ENCODE results near the gene RXFP2. TPM values are rescaled to one million over a fixed set of nuclear protein-coding genes. Genes with fewer than 3 reads are reported as not detected.

The RXFP2 gene
- total RNA-seq, 1 donor from 2014 or later: not detected

DNA sequence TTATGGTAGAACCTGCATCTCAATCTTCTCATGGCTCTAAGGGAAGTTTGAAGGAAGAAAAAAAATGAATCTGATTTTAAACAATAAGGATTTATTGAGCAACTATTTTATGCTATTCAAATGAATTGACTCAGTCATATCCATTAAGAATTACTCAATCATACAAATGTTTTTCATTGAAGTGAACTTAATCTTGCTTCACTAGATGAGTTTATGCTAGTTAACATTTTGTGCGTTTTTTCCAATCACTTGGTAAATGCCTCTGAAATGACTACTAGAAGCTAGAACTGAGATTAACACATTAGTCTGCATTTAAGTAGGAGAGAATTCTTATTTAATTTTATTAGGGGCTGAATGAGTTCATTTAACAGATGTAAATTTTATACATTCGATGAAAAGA is 25.2 kb downstream of the RXFP2 start:
- Mint-ChIP-seq H3K4me3 (ENCODE audit: unreplicated experiment) (no peak overlapping the region), H3K27ac (ENCODE audit: unreplicated experiment) (no peak overlapping the region), H3K9me3 (ENCODE audit: low read depth) (no peaks in the 10 kb centered on the region), H3K36me3 (ENCODE audit: low read depth) (no peaks in the 10 kb centered on the region), H3K27me3 (ENCODE audit: low read depth) (no peaks in the 10 kb centered on the region), H3K4me1 (ENCODE audit: low read depth) (peaks cover 16% of the 10 kb centered on the region)
- TF ChIP-seq, protein P1, sequence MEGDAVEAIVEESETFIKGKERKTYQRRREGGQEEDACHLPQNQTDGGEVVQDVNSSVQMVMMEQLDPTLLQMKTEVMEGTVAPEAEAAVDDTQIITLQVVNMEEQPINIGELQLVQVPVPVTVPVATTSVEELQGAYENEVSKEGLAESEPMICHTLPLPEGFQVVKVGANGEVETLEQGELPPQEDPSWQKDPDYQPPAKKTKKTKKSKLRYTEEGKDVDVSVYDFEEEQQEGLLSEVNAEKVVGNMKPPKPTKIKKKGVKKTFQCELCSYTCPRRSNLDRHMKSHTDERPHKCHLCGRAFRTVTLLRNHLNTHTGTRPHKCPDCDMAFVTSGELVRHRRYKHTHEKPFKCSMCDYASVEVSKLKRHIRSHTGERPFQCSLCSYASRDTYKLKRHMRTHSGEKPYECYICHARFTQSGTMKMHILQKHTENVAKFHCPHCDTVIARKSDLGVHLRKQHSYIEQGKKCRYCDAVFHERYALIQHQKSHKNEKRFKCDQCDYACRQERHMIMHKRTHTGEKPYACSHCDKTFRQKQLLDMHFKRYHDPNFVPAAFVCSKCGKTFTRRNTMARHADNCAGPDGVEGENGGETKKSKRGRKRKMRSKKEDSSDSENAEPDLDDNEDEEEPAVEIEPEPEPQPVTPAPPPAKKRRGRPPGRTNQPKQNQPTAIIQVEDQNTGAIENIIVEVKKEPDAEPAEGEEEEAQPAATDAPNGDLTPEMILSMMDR (IDR thresholded peaks at IDR 0.05): no peak
- no peak for DNase-seq (ENCODE audit: low spot score)

DNA sequence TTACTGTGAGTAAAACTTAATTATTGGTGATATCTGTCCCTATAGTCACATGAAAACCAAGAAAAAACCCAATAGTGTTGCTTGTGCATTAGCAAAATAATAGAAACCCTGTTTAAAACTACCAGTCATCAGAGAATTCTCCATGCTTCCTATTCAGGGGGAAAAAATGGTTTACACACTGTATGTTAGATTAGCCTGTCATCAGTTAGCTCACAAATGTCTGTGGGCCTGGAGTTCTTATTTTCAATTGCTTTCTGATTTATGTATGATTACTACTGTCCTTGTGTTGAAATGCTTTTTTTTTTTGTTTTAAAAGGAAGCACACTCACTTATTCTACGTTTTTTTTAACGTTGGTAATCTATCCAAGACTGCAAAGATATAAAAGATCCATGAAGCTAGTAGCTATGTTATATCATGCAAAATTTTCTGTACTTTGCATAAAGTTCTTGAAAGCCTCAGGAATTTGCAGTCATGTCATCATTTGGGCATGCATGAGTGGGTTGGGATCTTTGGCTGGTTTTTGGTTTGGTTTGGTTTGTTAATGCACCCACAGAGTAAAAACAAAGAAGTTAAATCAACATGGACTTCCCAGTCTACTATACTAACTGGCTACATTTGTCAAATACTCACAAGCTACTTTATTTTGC is 25.9 kb downstream of the RXFP2 start:
- Mint-ChIP-seq H3K27me3 (ENCODE audit: low read depth) (no peaks in the 10 kb centered on the region), H3K27ac (ENCODE audit: unreplicated experiment) (peak overlapping the region; percentile 42), H3K9me3 (ENCODE audit: low read depth) (no peaks in the 10 kb centered on the region), H3K4me3 (ENCODE audit: unreplicated experiment) (no peak overlapping the region), H3K4me1 (ENCODE audit: low read depth) (peaks cover 16% of the 10 kb centered on the region), H3K36me3 (ENCODE audit: low read depth) (no peaks in the 10 kb centered on the region)
- DNase-seq (ENCODE audit: low spot score): no peak
- TF ChIP-seq, protein P1 (IDR thresholded peaks at IDR 0.05): no peak

DNA sequence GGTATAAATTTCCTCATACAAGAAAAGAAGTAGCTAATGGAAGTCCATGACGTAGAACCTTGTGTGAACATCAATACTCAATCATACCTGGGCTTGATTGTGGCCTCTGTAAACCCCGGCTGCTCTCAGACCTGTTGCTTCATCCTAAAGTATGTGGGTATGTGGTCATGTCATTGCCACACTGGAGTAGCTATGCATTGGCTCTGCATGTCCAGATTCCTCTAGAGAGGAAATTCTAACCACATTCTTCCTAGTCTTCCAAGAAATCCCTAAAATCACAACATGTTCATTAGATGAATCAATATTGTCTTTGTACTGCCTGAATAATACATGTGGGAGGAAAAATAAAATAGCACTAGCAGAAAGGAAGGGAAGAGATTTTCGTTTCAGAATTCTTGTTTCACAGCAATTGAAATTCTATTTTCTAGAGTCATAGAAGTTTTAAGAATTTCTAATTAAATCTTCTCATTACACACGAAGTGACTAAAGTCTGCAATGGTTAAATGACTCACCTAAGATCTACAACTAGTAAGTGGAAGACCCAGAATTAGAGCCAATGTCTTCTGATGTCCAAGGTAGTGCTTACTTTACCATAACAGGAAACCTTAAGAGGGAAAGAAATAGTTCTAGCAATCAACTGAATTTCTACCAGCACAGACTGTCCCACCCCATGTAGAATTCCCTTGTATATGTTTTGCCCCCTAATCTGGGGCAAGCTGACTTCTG is 28.0 kb downstream of the RXFP2 start:
- Mint-ChIP-seq H3K4me1 (ENCODE audit: low read depth) (peaks cover 22% of the 10 kb centered on the region), H3K4me3 (ENCODE audit: unreplicated experiment) (no peak overlapping the region), H3K9me3 (ENCODE audit: low read depth) (no peaks in the 10 kb centered on the region), H3K27ac (ENCODE audit: unreplicated experiment) (peak overlapping the region; percentile 13), H3K27me3 (ENCODE audit: low read depth) (no peaks in the 10 kb centered on the region), H3K36me3 (ENCODE audit: low read depth) (no peaks in the 10 kb centered on the region)
- TF ChIP-seq, protein P1 (IDR thresholded peaks at IDR 0.05): no peak
- DNase-seq (ENCODE audit: low spot score): no peak

DNA sequence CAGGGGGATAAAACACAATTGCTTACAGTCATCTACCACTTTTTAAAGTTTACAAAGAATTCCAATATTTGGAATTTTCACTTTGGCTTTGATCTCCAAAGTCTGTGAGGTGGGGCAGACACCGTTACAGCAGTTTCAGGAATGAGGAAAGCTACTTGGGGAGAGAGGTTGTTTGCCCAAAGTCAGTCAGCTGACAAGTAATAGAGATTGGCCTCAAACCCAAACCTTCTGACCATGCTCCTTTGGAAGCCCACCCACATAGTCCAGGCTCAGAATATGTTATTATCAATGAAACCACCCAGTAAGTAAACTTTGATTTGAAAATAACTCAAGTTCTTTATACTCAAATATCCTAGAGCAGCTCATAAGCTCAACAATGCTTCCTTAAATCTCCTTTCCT is 29.0 kb downstream of the RXFP2 start:
- Mint-ChIP-seq H3K27me3 (ENCODE audit: low read depth) (no peaks in the 10 kb centered on the region), H3K4me1 (ENCODE audit: low read depth) (peaks cover 31% of the 10 kb centered on the region), H3K27ac (ENCODE audit: unreplicated experiment) (no peak overlapping the region), H3K4me3 (ENCODE audit: unreplicated experiment) (no peak overlapping the region), H3K9me3 (ENCODE audit: low read depth) (no peaks in the 10 kb centered on the region), H3K36me3 (ENCODE audit: low read depth) (no peaks in the 10 kb centered on the region)
- TF ChIP-seq, protein P1 (IDR thresholded peaks at IDR 0.05): no peak
- no peak for DNase-seq (ENCODE audit: low spot score)

DNA sequence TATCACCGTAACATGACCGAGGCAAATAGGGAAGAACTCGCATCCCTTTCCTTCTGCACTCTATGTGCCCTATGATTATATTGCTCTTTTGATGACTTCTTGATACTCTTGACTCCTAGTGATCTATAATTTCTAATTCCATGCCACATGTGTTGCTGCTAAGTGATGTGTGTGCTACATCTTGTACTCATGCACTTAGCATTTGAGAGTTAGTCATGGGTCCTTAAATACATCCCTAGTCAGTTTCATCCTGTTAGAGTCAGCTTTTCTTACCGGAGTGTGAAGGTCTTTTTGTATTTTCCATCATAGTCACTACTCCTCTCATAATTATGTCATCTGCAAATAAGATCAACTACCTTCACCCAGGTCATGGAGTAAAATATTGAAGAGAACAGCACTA is 30.2 kb downstream of the RXFP2 start:
- Mint-ChIP-seq H3K27me3 (ENCODE audit: low read depth) (no peaks in the 10 kb centered on the region), H3K36me3 (ENCODE audit: low read depth) (no peaks in the 10 kb centered on the region), H3K4me1 (ENCODE audit: low read depth) (peaks cover 34% of the 10 kb centered on the region), H3K9me3 (ENCODE audit: low read depth) (no peaks in the 10 kb centered on the region), H3K27ac (ENCODE audit: unreplicated experiment) (no peak overlapping the region), H3K4me3 (ENCODE audit: unreplicated experiment) (no peak overlapping the region)
- TF ChIP-seq, protein P1 (IDR thresholded peaks at IDR 0.05): no peak
- DNase-seq (ENCODE audit: low spot score): no peak

Measured in chondrocyte (in vitro differentiated cells).